ENCODE data around the gene BASP1. TPM values are rescaled to one million over a fixed set of nuclear protein-coding genes. Genes with fewer than 3 reads are reported as not detected.

The BASP1 gene
- total and polyA plus RNA-seq, 7 donors, result 7.4 to 18.6 (median 11.1) TPM

DNA sequence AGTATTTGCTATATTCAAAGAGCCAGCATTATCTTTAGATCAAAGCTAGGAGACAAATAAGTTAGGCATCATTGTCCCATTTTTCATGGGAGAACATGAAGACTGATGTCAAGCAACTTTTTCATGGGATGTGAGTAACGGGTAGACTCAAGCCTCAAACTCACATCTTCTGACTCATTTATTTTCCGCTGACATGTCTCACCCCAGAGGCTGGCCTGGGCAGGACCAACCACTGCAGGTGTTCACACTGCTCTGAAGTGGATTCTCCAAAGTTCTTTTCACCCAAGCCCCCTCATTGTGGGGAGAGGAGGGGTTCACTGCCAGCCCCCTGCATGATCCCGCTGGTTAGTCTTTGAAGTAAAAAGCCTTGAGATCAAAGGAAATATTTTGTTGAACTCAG lies 34.9 kb upstream of the BASP1 start:
- Histone ChIP-seq H3K4me1 (no peaks in the 10 kb centered on the region), H3K27ac (no peak overlapping the region), H3K4me3 (no peak overlapping the region), H3K9me3 (no peaks in the 10 kb centered on the region), H3K27me3 (no peaks in the 10 kb centered on the region), H3K36me3 (no peaks in the 10 kb centered on the region)
- intact Hi-C loops (cut with DNase I), result no loop called here
- TF ChIP-seq POLR2AphosphoS5 (IDR thresholded peaks at IDR 0.05) (no peak), POLR2A (IDR thresholded peaks at IDR 0.05) (no peak), EP300 (IDR thresholded peaks at IDR 0.05) (no peak)
- TF ChIP-seq, protein P1, sequence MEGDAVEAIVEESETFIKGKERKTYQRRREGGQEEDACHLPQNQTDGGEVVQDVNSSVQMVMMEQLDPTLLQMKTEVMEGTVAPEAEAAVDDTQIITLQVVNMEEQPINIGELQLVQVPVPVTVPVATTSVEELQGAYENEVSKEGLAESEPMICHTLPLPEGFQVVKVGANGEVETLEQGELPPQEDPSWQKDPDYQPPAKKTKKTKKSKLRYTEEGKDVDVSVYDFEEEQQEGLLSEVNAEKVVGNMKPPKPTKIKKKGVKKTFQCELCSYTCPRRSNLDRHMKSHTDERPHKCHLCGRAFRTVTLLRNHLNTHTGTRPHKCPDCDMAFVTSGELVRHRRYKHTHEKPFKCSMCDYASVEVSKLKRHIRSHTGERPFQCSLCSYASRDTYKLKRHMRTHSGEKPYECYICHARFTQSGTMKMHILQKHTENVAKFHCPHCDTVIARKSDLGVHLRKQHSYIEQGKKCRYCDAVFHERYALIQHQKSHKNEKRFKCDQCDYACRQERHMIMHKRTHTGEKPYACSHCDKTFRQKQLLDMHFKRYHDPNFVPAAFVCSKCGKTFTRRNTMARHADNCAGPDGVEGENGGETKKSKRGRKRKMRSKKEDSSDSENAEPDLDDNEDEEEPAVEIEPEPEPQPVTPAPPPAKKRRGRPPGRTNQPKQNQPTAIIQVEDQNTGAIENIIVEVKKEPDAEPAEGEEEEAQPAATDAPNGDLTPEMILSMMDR (IDR thresholded peaks at IDR 0.05), result no peak
- DNase-seq, result no peak
- 81 to 97% methylated on average over 3 of the region's 3 CpGs for WGBS, 2 donors

DNA sequence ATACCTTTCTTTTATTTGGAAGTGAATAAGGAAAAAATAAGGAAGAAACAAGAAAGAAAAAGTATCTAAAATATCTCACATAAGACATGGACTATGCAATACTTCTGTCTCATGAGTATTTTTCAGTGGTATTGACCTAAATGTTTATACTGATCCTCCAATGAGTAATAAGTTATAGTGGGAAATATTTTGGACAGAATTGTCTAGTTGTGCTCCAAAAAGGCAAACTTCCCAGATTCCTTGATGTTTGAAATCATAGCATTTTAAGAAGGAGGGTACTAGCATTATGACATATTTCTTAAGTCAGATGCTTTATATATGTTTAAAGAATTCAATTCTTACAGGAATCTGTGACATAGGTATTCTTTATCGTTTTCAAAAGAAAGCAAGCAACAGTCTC lies 34.5 kb upstream of the BASP1 start:
- H3K9me3 ChIP-seq, result no peaks in the 10 kb centered on the region
- no peak for DNase-seq
- TF ChIP-seq POLR2A (IDR thresholded peaks at IDR 0.05) (no peak), POLR2AphosphoS5 (IDR thresholded peaks at IDR 0.05) (no peak)
- H3K27me3 ChIP-seq, result no peaks in the 10 kb centered on the region
- H3K27ac ChIP-seq, result no peak overlapping the region
- WGBS, 2 donors, result 92 to 95% methylated on average over 1 of the region's 1 CpG
- no peaks in the 10 kb centered on the region for H3K36me3 ChIP-seq
- no peak overlapping the region for H3K4me3 ChIP-seq
- H3K4me1 ChIP-seq, result no peaks in the 10 kb centered on the region
- intact Hi-C loops (cut with DNase I), result no loop called here

DNA sequence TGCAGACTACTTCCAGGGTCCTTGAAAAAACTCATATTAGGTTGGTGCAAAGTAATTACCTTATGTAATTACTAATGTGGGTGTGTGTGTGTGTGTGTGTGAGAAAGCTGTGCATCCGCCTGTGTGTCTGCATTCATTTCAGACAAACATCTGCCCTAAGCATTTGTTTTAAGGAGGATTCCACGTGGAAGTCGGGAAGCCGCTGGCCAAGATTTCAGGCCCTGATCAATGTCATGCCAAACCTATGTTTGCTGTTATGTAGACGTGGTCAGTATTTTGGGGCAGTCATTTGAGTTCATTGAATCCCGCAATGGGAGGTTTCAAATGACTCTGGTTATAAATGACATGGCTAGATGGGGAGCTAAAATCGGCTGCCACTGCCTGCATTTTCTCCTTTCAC lies 33.6 kb upstream of the BASP1 start:
- Histone ChIP-seq H3K27ac (no peak overlapping the region), H3K9me3 (no peaks in the 10 kb centered on the region), H3K4me3 (no peak overlapping the region), H3K36me3 (no peaks in the 10 kb centered on the region), H3K27me3 (no peaks in the 10 kb centered on the region), H3K4me1 (no peaks in the 10 kb centered on the region)
- 95% methylated on average over 7 of the region's 7 CpGs for WGBS, 2 donors
- intact Hi-C loops (cut with DNase I), result no loop called here
- TF ChIP-seq POLR2A (IDR thresholded peaks at IDR 0.05) (no peak), EP300 (IDR thresholded peaks at IDR 0.05) (no peak), POLR2AphosphoS5 (IDR thresholded peaks at IDR 0.05) (no peak)
- TF ChIP-seq, protein P1 (IDR thresholded peaks at IDR 0.05), result no peak
- no peak for DNase-seq

DNA sequence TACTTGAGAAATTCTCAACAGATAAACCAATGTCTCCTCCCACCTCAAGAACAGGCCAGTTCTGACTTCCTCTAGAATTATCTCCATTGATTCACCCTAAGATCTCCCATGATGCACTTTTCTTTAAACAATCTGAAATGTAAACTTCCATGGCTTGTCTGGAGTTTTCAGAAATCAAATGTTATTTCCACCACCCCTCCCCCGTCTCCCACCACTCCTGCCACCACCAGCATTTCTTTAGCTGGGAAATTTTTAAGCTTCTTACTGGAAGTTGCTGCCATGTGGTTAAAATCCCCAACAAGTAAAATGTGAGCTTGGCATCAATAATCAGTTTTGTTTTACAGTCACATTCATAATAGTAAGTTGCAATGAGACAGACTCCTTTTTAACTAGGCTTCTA lies 32.8 kb upstream of the BASP1 start:
- 80 to 81% methylated on average over 1 of the region's 1 CpG for WGBS, 2 donors

DNA sequence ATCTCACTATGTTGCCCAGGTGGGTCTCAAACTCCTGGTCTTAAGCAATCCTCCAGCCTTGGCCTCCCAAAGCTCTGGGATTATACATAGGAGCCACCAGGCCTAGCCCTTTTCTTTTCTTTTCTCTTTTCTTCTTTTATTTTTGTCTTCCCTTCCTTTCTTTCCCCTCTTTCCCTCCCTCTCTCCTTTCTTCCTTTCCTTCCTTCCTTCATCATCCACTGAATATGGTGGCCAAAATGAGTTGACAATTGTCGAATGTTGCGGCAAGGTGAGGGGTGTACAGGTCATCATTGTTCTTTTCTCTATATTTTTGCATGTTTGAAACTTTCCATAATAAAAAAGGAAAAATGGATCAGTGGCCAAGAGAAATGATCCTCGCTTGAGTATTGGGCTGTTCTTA lies 32.1 kb upstream of the BASP1 start:
- Histone ChIP-seq H3K4me3 (no peak overlapping the region), H3K27ac (peak overlapping the region in 1 of 4 donors; percentile 48), H3K27me3 (no peaks in the 10 kb centered on the region), H3K4me1 (peaks cover 0 to 5% (median 0%) of the 10 kb centered on the region in 4 donors), H3K36me3 (no peaks in the 10 kb centered on the region), H3K9me3 (no peaks in the 10 kb centered on the region)
- 92 to 96% methylated on average over 3 of the region's 3 CpGs for WGBS, 2 donors
- TF ChIP-seq POLR2AphosphoS5 (IDR thresholded peaks at IDR 0.05), result no peak
- TF ChIP-seq POLR2A (IDR thresholded peaks at IDR 0.05), result no peak
- TF ChIP-seq, protein P1 (IDR thresholded peaks at IDR 0.05), result no peak
- TF ChIP-seq EP300 (IDR thresholded peaks at IDR 0.05), result no peak
- intact Hi-C loops (cut with DNase I), result no loop called here
- DNase-seq, result no peak

More for the DNA sequence above, 32.8 kb upstream of the BASP1 start:
- H3K27ac ChIP-seq, result no peak overlapping the region
- no peak for TF ChIP-seq POLR2AphosphoS5 (IDR thresholded peaks at IDR 0.05)
- TF ChIP-seq, protein P1 (IDR thresholded peaks at IDR 0.05), result no peak
- no peak for TF ChIP-seq EP300 (IDR thresholded peaks at IDR 0.05)
- TF ChIP-seq POLR2A (IDR thresholded peaks at IDR 0.05), result no peak
- H3K4me3 ChIP-seq, result no peak overlapping the region
- intact Hi-C loops (cut with DNase I), result no loop called here
- no peaks in the 10 kb centered on the region for H3K27me3 ChIP-seq
- no peaks in the 10 kb centered on the region for H3K36me3 ChIP-seq
- H3K9me3 ChIP-seq, result no peaks in the 10 kb centered on the region
- no peak for DNase-seq
- no peaks in the 10 kb centered on the region for H3K4me1 ChIP-seq

Data from sigmoid colon (tissue), 7 donors.